ENCODE results near the gene VWDE.
A peak's percentile ranks its signal among the peaks of the same experiment; 100 is the strongest.

The VWDE gene

DNA sequence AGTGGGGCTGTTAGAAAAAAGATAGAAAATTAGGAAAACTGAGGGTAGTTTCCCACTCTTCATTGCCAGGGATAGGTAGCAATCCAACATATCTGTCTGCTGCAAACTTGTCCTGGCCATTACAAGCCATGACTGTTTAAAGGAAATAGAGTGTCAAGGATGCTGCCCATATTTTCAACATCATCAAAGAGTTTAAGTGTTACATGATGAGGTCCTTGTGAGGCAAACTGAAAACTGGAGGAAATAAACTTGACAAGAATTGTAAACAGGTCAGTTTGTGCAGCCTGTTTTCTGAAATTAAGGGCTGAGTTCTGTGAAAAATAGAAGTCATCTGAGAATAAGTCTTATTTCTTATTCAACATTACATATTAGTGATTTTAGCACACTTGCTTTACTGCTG is 78.0 kb downstream of the VWDE start:
- FAIRE-seq, result no peak

DNA sequence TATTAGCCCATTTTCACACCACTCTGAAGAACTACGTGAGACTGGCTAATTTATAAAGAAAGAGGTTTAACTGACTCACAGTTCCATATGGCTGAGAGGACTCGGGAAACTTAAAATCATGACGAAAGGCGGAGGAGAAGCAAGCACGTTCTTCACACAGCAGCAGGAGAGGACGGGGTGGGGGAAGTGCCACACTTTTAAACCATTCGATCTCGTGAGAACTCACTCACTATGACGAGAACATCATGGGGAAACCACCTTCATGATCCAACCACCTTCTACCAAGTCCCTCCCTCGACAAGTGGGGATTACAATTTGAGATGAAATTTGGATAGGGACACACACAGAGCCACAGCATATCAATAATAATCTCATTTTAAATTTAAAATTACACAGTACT is 80.2 kb downstream of the VWDE start:
- FAIRE-seq, result no peak

- no peak for FAIRE-seq
These were observed 80.8 kb downstream of the VWDE start for GRCh38 chr7:12322903-12323300.

GRCh38 chr7:12322284-12322902 is 81.3 kb downstream of the VWDE start:
- FAIRE-seq, result peak; percentile 97

DNA sequence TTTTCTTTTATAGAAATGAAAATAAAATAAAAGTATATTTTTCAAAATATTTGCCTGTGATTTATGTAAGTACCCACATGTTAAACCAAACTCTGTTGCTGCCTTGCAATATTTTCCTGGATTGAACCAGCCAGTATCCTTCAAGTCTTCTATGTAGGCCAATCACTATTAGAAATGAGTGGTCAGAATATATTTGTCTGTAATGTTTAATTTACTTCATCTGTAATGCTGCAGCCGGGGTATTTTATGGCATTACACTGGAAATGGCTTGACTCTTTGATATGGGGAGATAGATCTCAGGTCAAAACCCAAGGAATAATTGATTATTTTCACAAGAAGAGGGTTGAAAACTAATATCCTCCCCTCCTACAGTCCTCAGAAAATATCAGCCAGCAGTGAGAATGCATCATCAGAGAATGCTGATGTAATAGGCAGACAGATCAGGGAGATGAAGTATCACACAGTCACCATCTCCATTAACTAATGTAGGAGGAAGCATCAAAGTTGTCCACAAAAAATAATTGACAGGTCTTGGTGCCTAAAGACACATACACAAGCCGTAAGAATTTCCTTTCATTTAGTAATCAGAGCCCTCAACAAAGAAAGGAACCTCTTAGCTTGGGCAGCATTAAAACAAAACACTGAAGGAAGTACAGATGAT is 82.5 kb downstream of the VWDE start:
- FAIRE-seq, result no peak

- FAIRE-seq, result no peak
These were observed 83.3 kb downstream of the VWDE start for GRCh38 chr7:12320241-12320986.

- no peak for FAIRE-seq
These were observed 86.0 kb downstream of the VWDE start for GRCh38 chr7:12317675-12318074.

DNA sequence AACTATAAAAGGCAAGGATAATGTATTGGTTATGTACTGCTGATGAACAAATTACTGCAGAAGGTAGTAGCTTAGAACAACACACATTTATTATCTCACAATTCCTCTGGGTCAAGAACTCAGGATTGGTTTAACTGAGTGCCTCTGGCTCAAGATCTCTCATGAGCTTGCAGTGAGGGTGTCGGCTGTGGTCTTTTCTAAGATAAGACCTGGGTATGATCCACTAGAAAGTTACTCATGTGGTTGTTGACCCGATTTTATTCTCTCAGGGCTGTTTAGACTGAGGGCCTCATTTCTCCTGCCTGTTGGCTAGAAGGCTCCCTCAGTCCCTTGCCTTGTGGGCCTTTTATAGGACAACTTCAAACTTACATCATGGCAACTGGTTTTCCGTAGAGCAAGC is 86.7 kb downstream of the VWDE start:
- FAIRE-seq, result no peak

GRCh38 chr7:12315049-12315448 is 88.6 kb downstream of the VWDE start:
- FAIRE-seq, result no peak

DNA sequence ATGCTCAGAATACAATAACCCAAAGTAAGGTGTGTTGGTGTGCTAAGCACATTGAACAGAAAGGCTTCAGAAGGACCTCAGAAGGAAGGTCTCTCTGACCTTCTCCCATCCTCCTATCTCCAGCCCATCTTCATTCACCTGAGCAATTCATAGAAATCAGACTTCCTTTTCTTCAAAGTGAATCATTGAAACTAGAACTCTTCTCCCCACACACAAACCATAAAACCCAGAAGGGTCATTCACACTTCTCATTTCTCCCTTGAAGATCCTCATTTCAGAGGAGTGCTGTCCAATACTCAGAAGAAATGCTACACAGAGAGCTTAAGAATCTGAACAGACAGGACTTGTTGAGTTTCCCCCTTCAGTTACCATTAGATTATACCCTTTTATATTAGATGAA is 89.5 kb downstream of the VWDE start:
- no peak for FAIRE-seq

- no peak for FAIRE-seq
These were observed 98.2 kb downstream of the VWDE start for GRCh38 chr7:12305502-12305901.

GRCh38 chr7:12303495-12303894 is 100.2 kb downstream of the VWDE start:
- FAIRE-seq, result no peak

DNA sequence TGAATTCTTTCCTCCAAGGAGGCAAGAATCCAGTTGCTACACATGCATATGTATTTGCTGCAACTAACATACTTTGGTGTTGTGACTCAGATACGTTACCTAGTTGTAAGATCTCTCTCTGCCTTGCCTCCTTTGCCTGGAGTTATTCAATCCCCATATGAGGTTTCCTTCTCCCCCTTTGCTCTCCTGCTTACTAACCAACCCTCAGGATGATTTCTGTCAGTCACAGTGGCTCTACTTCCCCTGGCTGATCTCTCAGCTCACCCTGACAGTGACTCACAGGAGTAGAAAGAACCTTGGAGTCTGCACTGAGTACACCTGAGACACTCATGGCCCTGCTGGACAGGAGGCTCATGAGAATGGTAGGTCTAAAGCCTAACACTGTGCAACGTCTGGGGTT is 100.6 kb downstream of the VWDE start:
- FAIRE-seq, result no peak

DNA sequence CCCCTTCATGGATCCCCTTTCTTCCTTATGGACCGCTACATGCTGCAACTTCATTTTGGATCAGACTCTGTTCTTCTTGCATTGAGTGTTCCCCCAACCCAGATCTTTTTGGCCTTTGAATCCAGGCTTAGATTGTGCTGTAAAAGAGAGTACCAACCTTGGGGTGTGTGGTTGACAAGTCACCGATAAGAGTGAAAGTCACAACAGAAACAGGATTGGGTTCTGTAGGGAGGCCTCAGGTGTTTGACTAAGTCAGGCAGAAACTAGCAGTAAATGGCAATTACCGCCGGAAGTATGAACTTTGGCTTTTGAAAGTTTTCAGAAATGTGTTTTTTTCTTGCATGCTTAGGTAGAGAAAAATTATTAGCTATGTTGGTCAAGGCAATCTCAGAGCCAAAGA is 103.2 kb downstream of the VWDE start:
- FAIRE-seq, result no peak

DNA sequence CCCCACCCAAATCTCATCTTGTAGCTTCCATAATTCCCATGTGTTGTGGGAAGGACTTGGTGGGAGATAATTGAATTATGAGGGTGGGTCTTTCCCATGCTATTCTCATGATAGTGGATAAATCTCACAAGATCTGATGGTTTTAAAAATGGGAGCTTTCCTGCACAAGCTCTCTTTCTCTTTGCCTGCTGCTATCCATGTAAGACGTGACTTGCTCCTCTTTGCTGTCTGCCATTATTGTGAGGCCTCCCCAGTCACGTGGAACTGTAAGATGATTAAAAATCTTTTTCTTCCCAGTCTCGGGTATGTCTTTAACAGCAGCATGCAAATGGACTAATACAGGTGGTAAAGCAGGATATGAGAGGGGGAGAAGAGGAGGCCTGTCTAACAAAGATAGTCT is 104.3 kb downstream of the VWDE start:
- FAIRE-seq, result no peak

- peak; percentile 57 for FAIRE-seq
These were observed 106.2 kb downstream of the VWDE start for GRCh38 chr7:12297283-12298108.

DNA sequence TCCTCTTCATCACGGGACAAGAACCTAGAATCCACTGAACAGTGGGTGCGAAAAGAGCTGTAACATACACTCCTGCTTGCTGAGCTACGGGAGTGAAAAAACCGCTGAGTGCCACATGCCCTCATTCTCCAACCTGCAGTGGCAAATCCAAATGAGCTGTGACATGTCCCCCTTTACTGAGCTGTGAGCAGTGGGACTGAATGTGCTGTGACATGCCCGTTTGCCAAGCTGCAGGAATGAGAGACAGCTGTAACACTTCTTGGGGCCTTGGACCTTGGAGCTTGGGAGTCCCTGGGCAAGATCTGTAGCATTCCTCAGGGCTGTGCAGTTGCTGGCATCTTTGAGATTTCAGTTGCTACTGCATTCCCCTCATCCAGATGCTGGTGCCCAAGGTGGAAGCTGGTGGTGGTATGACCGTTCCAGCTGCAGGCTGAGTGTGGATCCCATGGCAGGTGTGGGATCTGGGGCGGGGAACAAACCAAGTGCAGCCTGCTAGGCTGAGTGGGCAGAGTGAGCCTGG is 107.6 kb downstream of the VWDE start:
- FAIRE-seq, result no peak

DNA sequence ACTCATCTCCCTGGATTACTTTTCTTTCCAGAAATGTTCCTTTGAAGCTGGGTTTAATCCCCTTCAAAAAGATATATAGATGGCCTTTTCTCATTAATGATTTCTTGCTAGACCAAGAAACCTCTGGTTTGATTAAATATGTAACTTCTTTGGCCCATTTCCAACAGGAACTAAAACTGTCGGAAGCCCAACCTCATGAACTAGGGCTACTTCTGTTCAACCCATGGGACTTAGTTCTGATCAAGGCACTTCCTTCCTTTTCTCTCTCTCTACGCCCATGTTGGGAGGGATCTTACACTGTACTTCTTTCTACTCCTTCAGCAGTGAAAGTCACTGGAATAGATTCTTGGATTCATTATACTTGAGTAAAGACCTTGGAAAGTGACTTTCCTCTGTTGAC is 109.0 kb downstream of the VWDE start:
- no peak for FAIRE-seq

- peak; percentile 59 for FAIRE-seq
These were observed 111.8 kb downstream of the VWDE start for GRCh38 chr7:12291870-12292269.

- no peak for FAIRE-seq
These were observed 112.9 kb downstream of the VWDE start for GRCh38 chr7:12290761-12291160.

GRCh38 chr7:12289996-12290395 is 113.7 kb downstream of the VWDE start:
- FAIRE-seq, result no peak

DNA sequence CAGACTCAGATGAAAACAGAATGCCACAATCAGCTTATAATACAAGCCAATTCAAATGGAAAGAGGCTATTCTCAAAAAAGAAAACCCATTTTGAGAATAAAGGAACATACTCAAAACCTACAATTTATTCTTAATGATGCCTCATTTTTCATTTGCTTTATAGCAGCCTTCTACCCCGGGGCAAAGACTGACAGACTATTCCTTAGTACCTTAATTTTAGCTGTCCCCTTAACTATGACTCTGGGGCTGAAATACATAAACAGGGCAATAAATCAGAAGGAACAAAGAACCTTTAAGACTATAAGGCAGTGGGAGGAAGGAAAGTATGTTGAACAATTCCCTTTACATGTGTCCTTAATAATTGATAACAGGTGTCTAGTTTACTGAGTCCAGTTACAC is 115.8 kb downstream of the VWDE start:
- no peak for FAIRE-seq

DNA sequence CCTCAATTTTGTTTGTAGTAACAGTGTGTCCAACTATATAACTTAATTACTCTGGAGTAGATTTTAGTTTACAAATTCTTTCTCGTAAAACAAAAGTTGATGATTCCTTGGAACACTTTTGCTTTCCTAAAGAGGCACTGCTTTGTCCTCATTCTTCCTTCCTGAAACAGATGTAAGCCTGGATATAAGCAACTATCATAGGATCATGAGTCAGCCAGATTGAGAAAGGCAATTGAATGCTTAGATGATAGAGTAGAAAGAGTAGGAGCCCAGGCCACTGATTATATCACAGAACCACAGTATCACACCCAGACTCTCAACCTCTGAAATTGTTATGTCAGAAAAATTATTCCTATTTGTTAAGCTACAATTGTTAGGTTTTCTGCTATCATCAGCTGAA is 122.6 kb downstream of the VWDE start:
- FAIRE-seq, result no peak
